IMR-90 (cell line): ENCODE results near the gene ATF1. TPM values are rescaled to one million over a fixed set of nuclear protein-coding genes. Genes with fewer than 3 reads are reported as not detected.

Experiments
- ATAC-seq: fragments of 200-7000 bp; cut with Tn5 transposase; 2 replicates; pipeline ENCODE4 v1.9.1; 2020; ENCODE audit warnings: low read depth, mild to moderate bottlenecking, moderate library complexity
- BruUV-seq: library from RNA; stranded (reverse); fragments of 400-500 nt; replicated peaks from 2 replicates; lab custom pipeline; 2021; lab: Mats Ljungman, UMichigan
- CTCF ChIA-PET: fragments of 300-600 bp; formaldehyde crosslinking; extraction: SDS; loops from one replicate; lab custom pipeline; 2021; ENCODE audit warnings: antibody characterized with exemption; lab: Yijun Ruan, JAX
- POLR2A ChIA-PET: fragments of 300-600 bp; sonication (Branson Sonifier 250); formaldehyde crosslinking; loops from one replicate; lab custom pipeline; 2022; ENCODE audit warnings: antibody characterized with exemption; ENCODE audit not compliant: unreplicated experiment; lab: Charles Lee
- DNase-seq: peaks from one replicate; pipeline ENCODE4 v3.0.0; 2013
- H2AFZ ChIP-seq: replicated peaks from 2 replicates; pipeline ENCODE3; 2013; ENCODE audit warnings: low read length, mild to moderate bottlenecking; ENCODE audit not compliant: poor library complexity
- H2AK5ac ChIP-seq: 2 replicates; pipeline ENCODE4 v1.6.1; 2013; ENCODE audit warnings: low read depth, low read length, inconsistent platforms
- H2AK9ac ChIP-seq: replicated peaks from 2 replicates; pipeline ENCODE3; 2013; ENCODE audit warnings: mild to moderate bottlenecking, low read depth, low read length, moderate library complexity; ENCODE audit not compliant: poor library complexity
- H2BK120ac ChIP-seq: 2 replicates; pipeline ENCODE4 v1.6.1; 2013; ENCODE audit warnings: low read depth, low read length, inconsistent platforms
- H2BK15ac ChIP-seq: 3 replicates; pipeline ENCODE4 v1.6.1; 2013; ENCODE audit warnings: low read depth, low read length, inconsistent platforms
- H2BK20ac ChIP-seq: 2 replicates; pipeline ENCODE4 v1.6.1; 2013; ENCODE audit warnings: low read depth, mild to moderate bottlenecking, inconsistent platforms, low read length, moderate library complexity
- H2BK5ac ChIP-seq: 2 replicates; pipeline ENCODE4 v1.6.1; 2013; ENCODE audit warnings: mild to moderate bottlenecking, low read depth, low read length, inconsistent platforms; ENCODE audit not compliant: poor library complexity, severe bottlenecking
- H3K14ac ChIP-seq: replicated peaks from 2 replicates; pipeline ENCODE4 v1.6.1; 2013; ENCODE audit warnings: low read depth, low read length, inconsistent platforms
- H3K18ac ChIP-seq: 2 replicates; pipeline ENCODE4 v1.6.1; 2013; ENCODE audit warnings: low read depth, low read length, control low read depth
- H3K23ac ChIP-seq: 2 replicates; pipeline ENCODE4 v1.6.1; 2013; ENCODE audit warnings: low read depth, low read length, inconsistent platforms
- H3K27ac ChIP-seq: 2 replicates; pipeline ENCODE4 v1.5.1; 2013; ENCODE audit warnings: mild to moderate bottlenecking, control low read depth, low read length; ENCODE audit not compliant: insufficient read depth
- H3K27me3 ChIP-seq: 2 replicates; pipeline ENCODE4 v1.6.1; 2013; ENCODE audit warnings: low read length; ENCODE audit not compliant: control insufficient read depth, insufficient read depth
- H3K36me3 ChIP-seq: 2 replicates; pipeline ENCODE4 v1.6.1; 2013; ENCODE audit warnings: low read length, mixed read lengths; ENCODE audit not compliant: control insufficient read depth, insufficient read depth
- H3K4ac ChIP-seq: 2 replicates; pipeline ENCODE4 v1.6.1; 2013; ENCODE audit warnings: low read depth, low read length, inconsistent platforms
- H3K4me1 ChIP-seq: 2 replicates; pipeline ENCODE4 v1.6.1; 2013; ENCODE audit warnings: low read length, mixed read lengths; ENCODE audit not compliant: control insufficient read depth, insufficient read depth
- H3K4me2 ChIP-seq: 2 replicates; pipeline ENCODE4 v1.6.1; 2013; ENCODE audit warnings: low read depth, mild to moderate bottlenecking, control low read depth, low read length, moderate library complexity
- H3K4me3 ChIP-seq: 2 replicates; pipeline ENCODE4 v1.5.1; 2013; ENCODE audit warnings: low read depth, mild to moderate bottlenecking, control low read depth, low read length, moderate library complexity; ENCODE audit not compliant: insufficient read depth
- H3K56ac ChIP-seq: 2 replicates; pipeline ENCODE4 v1.6.1; 2013; ENCODE audit warnings: low read length, inconsistent platforms; ENCODE audit not compliant: insufficient read depth; ENCODE audit errors: extremely low read depth
- H3K79me1 ChIP-seq, 2 experiments: 2 replicates each; pipeline ENCODE4 v1.6.1; 2013; ENCODE audit warnings: low read length in 2 of 2, inconsistent platforms in 1 of 2, low read depth in 1 of 2
- H3K9ac ChIP-seq: 2 replicates; pipeline ENCODE4 v1.6.1; 2013; ENCODE audit warnings: low read depth, low read length, control low read depth
- H3K9me1 ChIP-seq: 2 replicates; pipeline ENCODE4 v1.6.1; 2013; ENCODE audit warnings: low read length, inconsistent platforms; ENCODE audit not compliant: insufficient read depth
- H3K9me3 ChIP-seq: 2 replicates; pipeline ENCODE4 v1.6.1; 2013; ENCODE audit warnings: low read length; ENCODE audit not compliant: control insufficient read depth, insufficient read depth
- H4K20me1 ChIP-seq: 2 replicates; pipeline ENCODE4 v1.6.1; 2013; ENCODE audit warnings: low read length, inconsistent platforms; ENCODE audit not compliant: insufficient read depth
- H4K5ac ChIP-seq: 2 replicates; pipeline ENCODE4 v1.6.1; 2013; ENCODE audit warnings: mild to moderate bottlenecking, low read depth, low read length, control low read depth
- H4K8ac ChIP-seq, 2 experiments: 2 replicates each; pipeline ENCODE4 v1.6.1; 2013; ENCODE audit warnings: low read depth in 2 of 2, low read length in 2 of 2, control low read depth in 1 of 2, inconsistent platforms in 1 of 2
- H4K91ac ChIP-seq: 2 replicates; pipeline ENCODE4 v1.6.1; 2013; ENCODE audit warnings: low read depth, low read length, inconsistent platforms; ENCODE audit not compliant: insufficient read depth
- BHLHE40 ChIP-seq: fragments of 150-350 bp; IDR thresholded peaks from 2 replicates; pipeline ENCODE4 v1.6.1; 2016; ENCODE audit warnings: mild to moderate bottlenecking, low read depth, low read length
- CEBPB ChIP-seq: IDR thresholded peaks from 2 replicates; pipeline ENCODE4 v1.6.1; 2012; ENCODE audit warnings: low read depth, low read length, improper control_type of control experiment
- CHD1 ChIP-seq: IDR thresholded peaks from 2 replicates; pipeline ENCODE4 v1.6.1; 2012; ENCODE audit warnings: low read depth, low read length, improper control_type of control experiment
- FOS ChIP-seq: fragments of 150-350 bp; IDR thresholded peaks from 2 replicates; pipeline ENCODE4 v1.6.1; 2016; ENCODE audit warnings: low read depth, low read length
- MAFK ChIP-seq: IDR thresholded peaks from 2 replicates; pipeline ENCODE4 v1.6.1; 2012; ENCODE audit warnings: low read depth, low read length, improper control_type of control experiment
- NFE2L2 ChIP-seq: fragments of 150-350 bp; IDR thresholded peaks from 2 replicates; pipeline ENCODE4 v1.6.1; 2016; ENCODE audit warnings: low read depth, mild to moderate bottlenecking, low read length
- POLR2A ChIP-seq: IDR thresholded peaks from 2 replicates; pipeline ENCODE4 v1.6.1; 2012; ENCODE audit warnings: mild to moderate bottlenecking, low read depth, low read length
- RCOR1 ChIP-seq: IDR thresholded peaks from 2 replicates; pipeline ENCODE4 v1.6.1; 2012; ENCODE audit warnings: mild to moderate bottlenecking, low read length, improper control_type of control experiment; ENCODE audit not compliant: insufficient replicate concordance
- SMC3 ChIP-seq: fragments of 150-350 bp; IDR thresholded peaks from 2 replicates; pipeline ENCODE4 v1.6.1; 2016; ENCODE audit warnings: low read depth, mild to moderate bottlenecking, antibody characterized with exemption, low read length, moderate library complexity
- WGBS, 2 experiments: methylation state at CpG; one replicate each; pipeline versions ENCODE4 v1.1.5 to v1.1.7; 2013; ENCODE audit warnings: missing lambda C conversion rate in 2 of 2; ENCODE audit not compliant: insufficient read length in 1 of 2; ENCODE audit errors: extremely low coverage in 2 of 2; 5-methylcytosine and 5-hydroxymethylcytosine counted together
- dilution Hi-C: fragments of 300-500 bp; cut with HindIII; formaldehyde crosslinking; loops from one replicate; pipeline ENCODE4 v1.14.3; 2018; ENCODE audit warnings: low sequenced_read_pairs; ENCODE audit not compliant: unreplicated experiment
- in situ Hi-C: fragments of 300-500 bp; cut with MboI; formaldehyde crosslinking; loops from 3 replicates; pipeline ENCODE4 v1.14.3; 2019; ENCODE audit warnings: low sequenced_read_pairs, inconsistent platforms, mixed read lengths
- intact Hi-C: fragments of 100-400 bp; cut with micrococcal nuclease; formaldehyde crosslinking; loops from 2 replicates; pipeline ENCODE4 v1.10.0; 2022
- polyA plus RNA-seq, 3 experiments: library from polyadenylated mRNA; depleted of rRNA; stranded (reverse); fragments of >200 nt; gene quantifications; 2 replicates each; pipeline ENCODE4 v1.2.3, GENCODE V29; 2012; ENCODE audit warnings: low replicate concordance in 1 of 3
- total RNA-seq: library from RNA; depleted of rRNA; stranded (reverse); fragments of >200 nt; gene quantifications from 2 replicates; pipeline ENCODE4 v1.2.3, GENCODE V29; 2012
- TF ChIP-seq, protein P1 (sequence below): fragments of 150-350 bp; IDR thresholded peaks from 2 replicates; pipeline ENCODE4 v1.6.1; 2016; ENCODE audit warnings: low read depth, mild to moderate bottlenecking, low read length, moderate library complexity, borderline replicate concordance

The ATF1 gene
- total and polyA plus RNA-seq, 2 of the 4 experiments (the other 2 are of a cell fraction), result 20.6 to 24.0 TPM

GRCh38 chr12:50750366-50750765 lies 13.5 kb upstream of the ATF1 start:
- DNase-seq, result no peak
- H3K9me1 ChIP-seq, result peaks cover 5% of the 10 kb centered on the region; the same call in 1 of the 2 replicates
- no TSS peak for BruUV-seq

More at GRCh38 chr12:50750366-50750765, 13.5 kb upstream of the ATF1 start:
- no peak for TF ChIP-seq FOS
- TF ChIP-seq NFE2L2, result no peak
- TF ChIP-seq RCOR1, result no peak
- TF ChIP-seq, protein P1, sequence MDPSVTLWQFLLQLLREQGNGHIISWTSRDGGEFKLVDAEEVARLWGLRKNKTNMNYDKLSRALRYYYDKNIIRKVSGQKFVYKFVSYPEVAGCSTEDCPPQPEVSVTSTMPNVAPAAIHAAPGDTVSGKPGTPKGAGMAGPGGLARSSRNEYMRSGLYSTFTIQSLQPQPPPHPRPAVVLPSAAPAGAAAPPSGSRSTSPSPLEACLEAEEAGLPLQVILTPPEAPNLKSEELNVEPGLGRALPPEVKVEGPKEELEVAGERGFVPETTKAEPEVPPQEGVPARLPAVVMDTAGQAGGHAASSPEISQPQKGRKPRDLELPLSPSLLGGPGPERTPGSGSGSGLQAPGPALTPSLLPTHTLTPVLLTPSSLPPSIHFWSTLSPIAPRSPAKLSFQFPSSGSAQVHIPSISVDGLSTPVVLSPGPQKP, result no peak
- TF ChIP-seq MAFK, result no peak
- TF ChIP-seq BHLHE40, result no peak
- no peak for TF ChIP-seq CHD1
- no peak for TF ChIP-seq CEBPB
- no peak for TF ChIP-seq SMC3
- no peak for TF ChIP-seq POLR2A
- no peak overlapping the region for H3K4ac ChIP-seq
- H3K4me2 ChIP-seq, result no peak overlapping the region
- intact Hi-C loops (no loop called here), dilution Hi-C loops (no loop called here), in situ Hi-C loops (no loop called here)
- no peak overlapping the region for H3K9ac ChIP-seq
- H2BK20ac ChIP-seq, result no peak overlapping the region
- H3K27ac ChIP-seq, result no peak overlapping the region
- H2BK15ac ChIP-seq, result no peak overlapping the region
- H4K20me1 ChIP-seq, result no peaks in the 10 kb centered on the region
- H3K14ac ChIP-seq, result no peak overlapping the region
- no peak overlapping the region for H2AK5ac ChIP-seq
- POLR2A ChIA-PET, result no interaction called here
- peaks cover 11% of the 10 kb centered on the region for H3K36me3 ChIP-seq
- no peak overlapping the region for H2AK9ac ChIP-seq
- H3K4me3 ChIP-seq, result no peak overlapping the region
- H3K56ac ChIP-seq, result no peak overlapping the region
- 89% methylated on average over 3 of the region's 4 CpGs; no CpG with 5 or more reads in 1 of the 2 experiments for WGBS, 2 experiments
- H4K91ac ChIP-seq, result no peak overlapping the region
- H3K23ac ChIP-seq, result no peak overlapping the region
- CTCF ChIA-PET, result no interaction called here
- H3K79me1 ChIP-seq, result no peaks in the 10 kb centered on the region
- ATAC-seq, result no peak
- H3K9me3 ChIP-seq, result no peaks in the 10 kb centered on the region
- no peaks in the 10 kb centered on the region for H3K4me1 ChIP-seq
- H3K27me3 ChIP-seq, result no peaks in the 10 kb centered on the region
- H4K5ac ChIP-seq, result no peak overlapping the region
- H2BK5ac ChIP-seq, result no peak overlapping the region
- no peak overlapping the region for H3K18ac ChIP-seq
- no peak overlapping the region for H2BK120ac ChIP-seq
- no peak overlapping the region for H4K8ac ChIP-seq
- H2AFZ ChIP-seq, result no peak overlapping the region
